BJ (cell line): ENCODE results near the gene FSCN2. TPM values are rescaled to one million over a fixed set of nuclear protein-coding genes. Genes with fewer than 3 reads are reported as not detected.

Source experiments
- CTCF ChIA-PET: fragments of 350-600 bp; formaldehyde crosslinking; extraction: SDS; loops from one replicate; lab custom pipeline; 2021; ENCODE audit warnings: antibody characterized with exemption, inconsistent platforms; lab: Yijun Ruan, JAX
- POLR2A ChIA-PET: fragments of 300-600 bp; sonication (Branson Sonifier 250); formaldehyde crosslinking; extraction: SDS; loops from one replicate; lab custom pipeline; 2021; ENCODE audit warnings: antibody characterized with exemption; lab: Charles Lee
- DNase-seq: peaks from one replicate; pipeline ENCODE4 v3.0.0-alpha.2; 2011; ENCODE audit warnings: low read depth
- H3K27me3 ChIP-seq: 2 replicates; pipeline ENCODE4 v1.6.0; 2011; ENCODE audit warnings: low read length; ENCODE audit not compliant: control insufficient read depth, insufficient read depth
- H3K36me3 ChIP-seq: 2 replicates; pipeline ENCODE4 v1.5.1; 2011; ENCODE audit warnings: low read length; ENCODE audit not compliant: control insufficient read depth, insufficient read depth
- H3K4me3 ChIP-seq: 2 replicates; pipeline ENCODE4 v1.5.1; 2011; ENCODE audit warnings: low read depth, mild to moderate bottlenecking, control low read depth, low read length
- polyA plus RNA-seq: library from polyadenylated mRNA; depleted of rRNA; stranded (reverse); fragments of >200 nt; gene quantifications from 2 replicates; pipeline ENCODE4 v1.2.3, GENCODE V29; 2011
- TF ChIP-seq, protein P1 (sequence below): IDR thresholded peaks from 2 replicates; pipeline ENCODE4 v1.5.1; 2011; ENCODE audit warnings: low read depth, mild to moderate bottlenecking, control low read depth, inconsistent platforms, low read length, moderate library complexity; ENCODE audit not compliant: insufficient read depth

The FSCN2 gene
- polyA plus RNA-seq, 1 experiment: 1.3 TPM

DNA sequence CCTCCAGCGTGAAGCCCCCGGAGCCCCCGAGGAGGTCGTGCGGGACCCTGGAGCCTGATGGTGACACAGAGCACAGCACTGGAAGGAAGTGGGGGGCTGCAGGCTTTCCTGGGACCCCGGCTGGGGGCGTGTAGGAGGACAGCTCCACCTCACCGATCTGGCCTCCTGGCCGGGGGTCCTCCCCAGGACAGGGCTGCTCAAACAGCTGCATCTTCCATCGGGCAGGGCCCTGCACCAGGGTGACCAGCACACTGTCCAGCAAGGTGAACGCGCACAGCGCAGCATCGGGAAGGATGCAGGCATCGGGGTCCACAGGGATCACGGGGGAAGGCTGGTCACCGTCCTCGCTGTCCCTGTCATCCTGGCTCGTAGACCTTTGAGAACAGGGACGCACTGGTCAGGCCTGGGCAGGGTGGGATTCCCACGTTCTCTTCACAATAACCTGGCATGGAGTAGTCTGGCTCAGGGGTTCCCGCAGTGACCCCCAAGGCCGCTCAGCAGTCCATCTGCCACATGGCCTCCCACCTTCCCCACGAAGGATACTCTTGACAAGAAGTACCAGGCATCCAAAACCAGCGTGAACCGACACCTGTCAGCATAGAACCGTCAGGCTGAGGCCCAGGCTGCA lies 22.8 kb downstream of the FSCN2 start:
- POLR2A ChIA-PET: no interaction called here
- TF ChIP-seq, protein P1, sequence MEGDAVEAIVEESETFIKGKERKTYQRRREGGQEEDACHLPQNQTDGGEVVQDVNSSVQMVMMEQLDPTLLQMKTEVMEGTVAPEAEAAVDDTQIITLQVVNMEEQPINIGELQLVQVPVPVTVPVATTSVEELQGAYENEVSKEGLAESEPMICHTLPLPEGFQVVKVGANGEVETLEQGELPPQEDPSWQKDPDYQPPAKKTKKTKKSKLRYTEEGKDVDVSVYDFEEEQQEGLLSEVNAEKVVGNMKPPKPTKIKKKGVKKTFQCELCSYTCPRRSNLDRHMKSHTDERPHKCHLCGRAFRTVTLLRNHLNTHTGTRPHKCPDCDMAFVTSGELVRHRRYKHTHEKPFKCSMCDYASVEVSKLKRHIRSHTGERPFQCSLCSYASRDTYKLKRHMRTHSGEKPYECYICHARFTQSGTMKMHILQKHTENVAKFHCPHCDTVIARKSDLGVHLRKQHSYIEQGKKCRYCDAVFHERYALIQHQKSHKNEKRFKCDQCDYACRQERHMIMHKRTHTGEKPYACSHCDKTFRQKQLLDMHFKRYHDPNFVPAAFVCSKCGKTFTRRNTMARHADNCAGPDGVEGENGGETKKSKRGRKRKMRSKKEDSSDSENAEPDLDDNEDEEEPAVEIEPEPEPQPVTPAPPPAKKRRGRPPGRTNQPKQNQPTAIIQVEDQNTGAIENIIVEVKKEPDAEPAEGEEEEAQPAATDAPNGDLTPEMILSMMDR: no peak
- Histone ChIP-seq H3K4me3 (peak overlapping the region; percentile 95), H3K36me3 (peaks cover 27% of the 10 kb centered on the region), H3K27me3 (no peaks in the 10 kb centered on the region)
- DNase-seq: no peak
- CTCF ChIA-PET: interaction anchor here (0.5 to 5.2 kb wide), 3 partner anchors 13 to 50 kb away, joined by 3 to 35 read pairs (median 6); no protein-coding TSS in a partner anchor

DNA sequence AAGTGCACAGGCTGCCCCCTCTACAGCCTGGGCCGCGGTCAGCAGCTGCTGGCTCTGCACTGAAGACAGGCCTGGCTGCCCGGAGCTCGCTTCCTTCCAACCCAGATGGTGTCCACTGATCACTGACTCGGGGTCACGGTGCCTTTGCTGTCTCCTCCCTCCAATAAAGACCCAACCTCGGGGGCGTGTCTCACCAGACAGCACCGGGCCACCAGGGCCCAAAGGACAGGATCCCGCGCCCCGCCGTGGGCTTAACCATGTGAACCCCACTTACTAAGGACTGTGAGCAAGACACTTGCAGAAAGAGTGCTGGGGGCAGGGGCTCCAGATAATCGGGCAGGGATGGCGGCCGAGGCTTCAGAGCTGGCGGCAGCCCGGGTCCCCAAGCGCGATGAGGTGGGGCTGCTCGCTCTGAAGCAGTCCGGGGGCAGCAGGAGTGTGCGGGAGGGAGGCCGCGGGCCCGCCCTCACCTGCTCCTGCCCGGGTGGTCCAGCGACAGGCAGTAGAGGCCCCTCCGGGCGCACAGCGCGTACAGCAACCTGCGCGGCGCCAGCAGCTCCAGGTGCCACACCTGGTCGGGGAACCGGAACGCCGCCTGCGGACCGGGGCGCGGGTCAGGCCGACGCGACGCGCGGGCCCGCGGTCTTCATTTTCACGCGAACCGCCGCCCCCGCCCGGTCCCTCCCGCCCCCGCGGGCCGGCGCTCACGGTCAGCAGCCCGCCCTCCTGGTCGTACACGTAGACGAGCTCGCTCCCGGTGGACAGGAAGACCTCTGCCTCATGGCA lies 23.5 kb downstream of the FSCN2 start:
- no peak for DNase-seq
- ChIA-PET CTCF (interaction anchor here (0.5 to 5.2 kb wide), 6 partner anchors 9 to 55 kb away, joined by 3 to 35 read pairs (median 4); no protein-coding TSS in a partner anchor), POLR2A (no interaction called here)
- no peaks in the 10 kb centered on the region for H3K27me3 ChIP-seq
- TF ChIP-seq, protein P1: 0 out of 2 replicates have a peak, but pooled peaks have one; percentile 10
- H3K4me3 ChIP-seq: peak overlapping the region; percentile 95
- peaks cover 22% of the 10 kb centered on the region for H3K36me3 ChIP-seq

DNA sequence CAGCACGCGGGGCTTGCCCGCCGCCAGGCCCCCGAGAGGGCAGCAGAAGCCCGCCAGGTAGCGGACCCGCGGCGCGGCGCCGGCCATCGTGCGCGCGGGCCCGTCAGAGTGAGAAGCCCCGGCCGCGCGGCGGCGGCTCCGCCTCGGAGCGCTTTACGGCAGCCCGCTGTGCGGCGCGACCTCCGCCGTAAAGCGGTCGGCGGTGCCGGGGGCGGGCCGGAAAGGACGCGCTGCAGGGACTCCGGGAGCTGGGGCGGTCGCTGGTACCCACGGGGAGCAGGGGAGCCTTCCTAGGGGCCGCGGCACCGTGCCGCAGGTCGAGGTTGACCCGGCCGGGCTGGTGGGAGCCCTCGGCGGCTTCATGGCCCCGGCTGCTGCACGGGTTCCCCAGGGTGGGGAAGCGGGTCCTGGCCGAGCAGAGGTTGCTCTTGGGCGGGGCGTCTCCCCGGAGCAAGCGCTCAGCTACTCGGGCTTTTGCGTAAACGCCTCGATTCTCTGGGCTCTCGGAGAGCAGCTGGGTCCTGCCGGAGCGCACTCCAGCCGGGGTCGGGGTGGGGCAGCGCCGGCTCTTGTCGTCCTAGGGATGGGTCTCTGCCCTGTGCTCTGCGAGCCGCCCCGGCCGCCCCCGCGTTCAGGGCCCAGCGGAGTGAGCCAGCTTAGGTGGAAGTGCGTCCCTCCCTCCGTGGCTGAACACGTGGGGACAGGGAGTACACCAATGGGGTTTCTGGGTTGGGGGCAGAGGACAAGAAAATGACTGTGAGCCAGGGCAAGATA lies 24.3 kb downstream of the FSCN2 start, which contains the start of gene FAAP100:
Gene FAAP100, minus strand, starts transcription at position 110 of the 774 bp plus-strand sequence. Its CDS starts 23 bp downstream, at position 87.
- H3K36me3 ChIP-seq: peaks cover 18% of the 10 kb centered on the region
- CTCF ChIA-PET: interaction anchor here (0.6 to 5.2 kb wide), 5 partner anchors 10 to 318 kb away, joined by 3 to 35 read pairs (median 4); partner anchors contain the start of gene ARHGDIA
- POLR2A ChIA-PET: no interaction called here
- peak within 1 kb of the TSS; percentile 95 for H3K4me3 ChIP-seq
- DNase-seq: no peak
- TF ChIP-seq, protein P1: no peak
- no peaks in the 10 kb centered on the region for H3K27me3 ChIP-seq

DNA sequence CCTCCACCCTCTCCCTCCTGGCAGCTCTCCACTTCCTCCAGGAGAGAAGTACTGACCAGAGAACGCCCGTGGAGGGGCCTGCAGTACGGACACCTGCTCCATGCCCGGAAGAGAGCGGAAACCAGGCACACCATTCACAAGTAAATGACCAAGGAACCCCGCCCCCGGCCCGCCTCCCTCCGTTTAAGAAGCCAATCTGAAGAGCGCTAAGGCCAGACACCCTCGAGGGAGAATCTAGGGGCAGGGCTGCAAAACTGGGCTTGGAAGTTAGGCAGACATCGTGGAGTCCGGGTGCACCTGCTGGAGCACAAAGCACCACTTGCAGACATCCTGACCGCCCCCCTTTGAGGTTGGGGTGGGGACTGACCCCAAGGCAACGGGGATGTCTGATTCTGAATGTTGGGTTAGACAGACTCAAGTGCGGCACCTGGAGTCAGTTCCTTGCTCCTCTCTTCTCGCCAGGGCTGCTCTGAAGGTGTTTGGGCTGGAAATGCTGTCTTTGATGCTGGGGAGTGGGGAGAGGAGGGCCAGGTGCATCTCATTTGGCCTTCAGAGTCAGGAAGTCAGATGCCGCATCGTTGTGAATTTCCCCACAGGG lies 24.9 kb downstream of the FSCN2 start:
- Histone ChIP-seq H3K27me3 (no peaks in the 10 kb centered on the region), H3K36me3 (peaks cover 19% of the 10 kb centered on the region), H3K4me3 (peak overlapping the region; percentile 95)
- TF ChIP-seq, protein P1: peak; percentile 11; the same call in 1 of the 2 replicates
- DNase-seq: no peak
- POLR2A ChIA-PET: no interaction called here
- CTCF ChIA-PET: interaction anchor here (1.4 to 5.2 kb wide), 2 partner anchors 11 to 47 kb away, joined by 4 to 35 read pairs; no protein-coding TSS in a partner anchor
